ENCODE results near the gene CTSL.

The CTSL gene

GRCh38 chr9:87713278-87713987 lies 12.5 kb upstream of the CTSL start:
- no peak for TF ChIP-seq EZH2phosphoT487 (conservative IDR thresholded peaks at IDR 0.05; ENCODE audit: low read length)
- TF ChIP-seq CTCF (IDR thresholded peaks at IDR 0.05; ENCODE audit: insufficient read depth, low read length, poor library complexity, severe bottlenecking) = no peak
- no peaks in the 10 kb centered on the region for H3K79me2 ChIP-seq (ENCODE audit: insufficient read depth, low read length)
- H3K27me3 ChIP-seq (ENCODE audit: low read length) = no peaks in the 10 kb centered on the region
- H3K4me3 ChIP-seq (ENCODE audit: insufficient read depth, low read length, poor library complexity, severe bottlenecking) = no peak overlapping the region
- H3K9me2 ChIP-seq (replicated peaks; ENCODE audit: insufficient read depth, low read length) = no peaks in the 10 kb centered on the region
- H3F3A ChIP-seq (ENCODE audit: insufficient read depth) = no peaks in the 10 kb centered on the region
- H3K27ac ChIP-seq (ENCODE audit: low read depth, low read length) = no peak overlapping the region
- H2AFZ ChIP-seq (ENCODE audit: low read depth, low read length, severe bottlenecking) = no peak overlapping the region
- no peak overlapping the region for H3K4me2 ChIP-seq (ENCODE audit: low read depth, low read length, poor library complexity, severe bottlenecking)
- no peak overlapping the region for H3K9ac ChIP-seq (ENCODE audit: low read length)
- H3K36me3 ChIP-seq (ENCODE audit: low read length) = no peaks in the 10 kb centered on the region
- no peaks in the 10 kb centered on the region for H3K9me3 ChIP-seq (ENCODE audit: insufficient read depth, low read length)
- no peaks in the 10 kb centered on the region for H4K20me1 ChIP-seq (ENCODE audit: low read depth, low read length)

- no peaks in the 10 kb centered on the region for H3F3A ChIP-seq (ENCODE audit: insufficient read depth)
- TF ChIP-seq EZH2phosphoT487 (conservative IDR thresholded peaks at IDR 0.05; ENCODE audit: low read length) (no peak), CTCF (IDR thresholded peaks at IDR 0.05; ENCODE audit: insufficient read depth, low read length, poor library complexity, severe bottlenecking) (no peak)
- H3K36me3 ChIP-seq (ENCODE audit: low read length) = no peaks in the 10 kb centered on the region
- H3K9ac ChIP-seq (ENCODE audit: low read length) = no peak overlapping the region
- H3K4me3 ChIP-seq (ENCODE audit: insufficient read depth, low read length, poor library complexity, severe bottlenecking) = no peak overlapping the region
- no peaks in the 10 kb centered on the region for H3K9me2 ChIP-seq (replicated peaks; ENCODE audit: insufficient read depth, low read length)
- no peak overlapping the region for H2AFZ ChIP-seq (ENCODE audit: low read depth, low read length, severe bottlenecking)
- no peak overlapping the region for H3K27ac ChIP-seq (ENCODE audit: low read depth, low read length)
- H3K27me3 ChIP-seq (ENCODE audit: low read length) = no peaks in the 10 kb centered on the region
- H3K9me3 ChIP-seq (ENCODE audit: insufficient read depth, low read length) = no peaks in the 10 kb centered on the region
- H4K20me1 ChIP-seq (ENCODE audit: low read depth, low read length) = no peaks in the 10 kb centered on the region
- no peaks in the 10 kb centered on the region for H3K79me2 ChIP-seq (ENCODE audit: insufficient read depth, low read length)
- H3K4me2 ChIP-seq (ENCODE audit: low read depth, low read length, poor library complexity, severe bottlenecking) = no peak overlapping the region
These were observed 12.0 kb upstream of the CTSL start for GRCh38 chr9:87713988-87714330.

GRCh38 chr9:87714819-87715218 lies 11.1 kb upstream of the CTSL start:
- no peak overlapping the region for H3K4me2 ChIP-seq (ENCODE audit: low read depth, low read length, poor library complexity, severe bottlenecking)
- H3K9me2 ChIP-seq (replicated peaks; ENCODE audit: insufficient read depth, low read length) = no peaks in the 10 kb centered on the region
- no peaks in the 10 kb centered on the region for H3K36me3 ChIP-seq (ENCODE audit: low read length)
- H4K20me1 ChIP-seq (ENCODE audit: low read depth, low read length) = no peaks in the 10 kb centered on the region
- no peaks in the 10 kb centered on the region for H3K9me3 ChIP-seq (ENCODE audit: insufficient read depth, low read length)
- H3K4me3 ChIP-seq (ENCODE audit: insufficient read depth, low read length, poor library complexity, severe bottlenecking) = no peak overlapping the region
- H3F3A ChIP-seq (ENCODE audit: insufficient read depth) = no peaks in the 10 kb centered on the region
- H3K79me2 ChIP-seq (ENCODE audit: insufficient read depth, low read length) = no peaks in the 10 kb centered on the region
- H3K9ac ChIP-seq (ENCODE audit: low read length) = no peak overlapping the region
- H3K27ac ChIP-seq (ENCODE audit: low read depth, low read length) = no peak overlapping the region
- TF ChIP-seq CTCF (IDR thresholded peaks at IDR 0.05; ENCODE audit: insufficient read depth, low read length, poor library complexity, severe bottlenecking) (no peak), EZH2phosphoT487 (conservative IDR thresholded peaks at IDR 0.05; ENCODE audit: low read length) (no peak)
- H3K27me3 ChIP-seq (ENCODE audit: low read length) = no peaks in the 10 kb centered on the region
- H2AFZ ChIP-seq (ENCODE audit: low read depth, low read length, severe bottlenecking) = no peak overlapping the region
